NCI-H1105 treated with DMSO at 0.1 percent for 48 hours (cell line): ENCODE results near the gene MYLK2.
A peak's percentile ranks its signal among the peaks of the same experiment; 100 is the strongest.

Source experiments
- DNase-seq: peaks from one replicate; lab custom pipeline; 2025; lab: John Stamatoyannopoulos, UW

Gene MYLK2

DNA sequence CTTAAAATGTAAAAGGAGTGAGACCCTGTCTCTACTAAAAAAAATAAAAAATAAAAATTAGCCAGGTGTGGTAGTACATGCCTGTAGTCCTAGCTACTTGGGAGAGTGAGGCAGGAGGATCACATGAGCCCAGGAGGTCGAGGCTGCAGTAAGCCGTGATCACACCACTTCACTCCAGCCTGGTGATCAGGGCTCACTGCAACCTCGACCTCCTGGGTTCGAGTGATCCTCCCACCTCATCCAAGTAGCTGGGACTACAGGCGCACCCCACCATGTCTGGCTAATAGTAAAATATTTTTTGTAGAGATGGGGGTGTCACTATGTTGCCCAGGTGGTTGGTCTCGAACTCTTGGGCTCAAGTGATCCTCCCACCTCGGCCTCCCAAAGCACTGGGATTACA, 34.3 kb downstream of the MYLK2 start:
- no peak for DNase-seq

DNA sequence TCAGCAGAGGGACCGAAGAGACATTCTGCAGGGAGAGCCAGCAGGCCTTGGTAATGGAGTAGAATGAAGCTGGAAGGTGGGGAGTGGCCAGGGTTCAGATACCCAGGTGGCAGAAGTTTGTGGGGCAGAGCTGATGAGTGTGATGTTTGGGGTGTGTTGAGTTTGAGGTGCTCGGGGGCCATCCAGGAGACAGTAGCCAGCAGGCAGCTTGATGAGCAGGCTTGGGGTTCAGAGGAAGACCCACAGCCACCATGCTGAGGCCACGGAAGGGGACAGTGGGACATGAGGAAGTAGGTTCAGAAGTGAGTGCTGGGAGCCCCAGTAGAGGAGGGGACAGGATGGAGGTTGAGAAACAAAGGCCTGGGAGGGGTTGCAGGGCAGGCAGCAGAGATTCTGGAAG, 37.4 kb downstream of the MYLK2 start:
- no peak for DNase-seq

DNA sequence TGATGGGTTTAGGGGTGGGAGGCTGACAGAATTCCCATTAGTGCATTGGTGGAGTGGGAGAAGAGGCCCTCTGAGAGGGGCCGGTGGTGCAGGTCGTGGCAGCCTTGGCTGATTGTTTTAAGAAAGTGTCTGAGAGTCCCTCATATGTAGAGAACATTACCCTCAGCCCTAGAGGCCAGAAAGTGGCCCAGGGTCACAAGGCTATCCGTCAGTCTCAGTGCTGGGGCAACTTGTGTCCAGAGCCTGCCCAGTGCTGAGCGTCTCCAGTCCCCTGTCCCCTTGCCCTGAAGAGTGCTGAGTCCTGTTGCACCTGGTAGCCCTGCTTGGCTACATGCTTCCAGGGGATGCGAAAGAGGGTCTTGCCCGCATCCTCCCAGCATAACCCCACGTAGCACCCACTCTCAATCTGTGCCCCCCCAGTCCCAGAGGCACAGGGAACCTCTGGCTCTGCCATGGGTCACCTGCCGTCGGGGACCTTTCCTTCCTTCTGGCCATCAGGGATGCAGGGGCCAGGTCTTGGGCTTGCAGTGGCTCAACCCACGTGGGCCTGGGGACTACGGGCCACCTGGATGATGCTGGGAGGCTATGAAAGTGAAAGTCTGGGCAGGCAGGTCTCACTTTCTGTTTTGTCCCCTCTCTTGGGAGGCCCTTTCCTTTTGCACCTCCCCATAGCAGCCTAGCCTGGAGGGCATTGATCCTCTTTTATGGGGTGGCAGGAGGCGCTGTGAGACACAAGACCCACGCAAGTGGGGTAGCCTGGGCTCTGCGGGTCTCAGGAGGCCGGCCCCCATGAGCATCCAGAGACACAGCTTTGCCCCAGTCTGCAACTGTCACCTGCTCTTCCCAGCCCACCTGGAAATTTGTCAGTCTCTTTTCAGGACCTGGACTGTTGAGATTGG, 39.0 kb downstream of the MYLK2 start:
- no peak for DNase-seq

DNA sequence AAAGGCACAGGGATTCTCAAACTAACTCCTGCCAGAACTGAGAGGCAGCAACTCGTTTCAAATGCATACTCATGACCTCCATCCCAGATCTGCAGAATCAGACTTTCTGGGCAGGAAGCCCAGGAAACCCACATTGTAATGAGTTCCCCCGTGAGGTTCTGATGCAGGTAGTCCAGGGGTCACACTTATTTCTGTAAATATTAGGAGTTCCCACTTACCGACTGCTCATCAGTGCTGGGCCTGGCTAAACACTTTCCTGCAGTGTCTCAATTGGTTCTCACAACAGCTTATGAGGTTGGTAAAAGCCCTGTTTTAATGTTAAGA, 39.6 kb downstream of the MYLK2 start:
- DNase-seq = no peak

DNA sequence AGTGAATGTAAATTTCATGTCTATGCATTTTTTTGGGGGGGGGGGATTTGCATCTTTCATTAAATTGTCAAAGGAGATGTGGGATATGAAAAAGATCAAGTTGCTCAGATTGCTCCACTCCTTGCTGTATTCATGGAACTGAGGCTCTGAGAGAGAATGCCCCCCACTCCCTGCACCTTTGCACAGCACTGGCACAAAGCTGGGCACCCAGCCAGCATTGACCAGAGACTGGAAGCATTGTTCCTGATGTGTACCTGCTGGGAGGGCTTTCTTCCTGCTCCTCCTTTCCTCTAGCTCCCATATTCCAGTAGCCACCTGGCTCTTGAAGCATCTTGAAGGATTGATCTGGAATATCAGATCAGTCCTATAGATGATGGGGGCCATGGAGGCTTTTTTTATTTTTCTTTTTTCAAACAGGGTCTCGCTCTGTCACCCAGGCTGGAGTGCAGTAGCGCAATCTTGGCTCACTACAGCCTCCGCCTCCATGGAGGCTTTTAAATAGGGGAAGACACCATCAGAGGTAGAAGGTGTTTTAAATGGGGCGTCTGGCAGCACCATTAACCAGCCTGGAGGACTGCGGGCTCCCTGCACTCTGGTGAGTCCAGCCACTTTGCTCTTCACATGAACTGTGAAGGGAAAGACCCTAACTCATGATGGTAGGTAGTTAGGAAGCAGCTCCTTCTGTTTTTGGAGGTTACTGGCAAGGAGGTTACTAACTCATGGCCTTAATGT, 40.3 kb downstream of the MYLK2 start:
- no peak for DNase-seq

DNA sequence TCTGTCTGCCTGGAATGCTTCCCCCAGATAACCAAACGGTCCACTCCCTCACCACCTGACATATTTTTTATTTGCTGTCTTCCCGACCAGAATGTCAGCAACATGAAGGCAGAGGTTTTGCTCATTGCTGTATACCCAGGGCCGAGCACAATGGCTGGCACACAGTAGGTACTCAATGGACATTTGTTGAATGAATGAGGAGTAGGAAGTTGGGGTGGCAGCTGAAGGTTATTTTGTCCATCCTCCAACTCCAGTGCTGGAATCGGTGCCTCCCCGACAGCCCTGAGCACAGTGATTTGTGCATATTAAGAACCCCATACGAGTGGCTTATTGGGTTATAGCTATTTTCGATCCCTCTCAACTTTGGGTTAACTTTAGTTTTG, 40.8 kb downstream of the MYLK2 start:
- no peak for DNase-seq

DNA sequence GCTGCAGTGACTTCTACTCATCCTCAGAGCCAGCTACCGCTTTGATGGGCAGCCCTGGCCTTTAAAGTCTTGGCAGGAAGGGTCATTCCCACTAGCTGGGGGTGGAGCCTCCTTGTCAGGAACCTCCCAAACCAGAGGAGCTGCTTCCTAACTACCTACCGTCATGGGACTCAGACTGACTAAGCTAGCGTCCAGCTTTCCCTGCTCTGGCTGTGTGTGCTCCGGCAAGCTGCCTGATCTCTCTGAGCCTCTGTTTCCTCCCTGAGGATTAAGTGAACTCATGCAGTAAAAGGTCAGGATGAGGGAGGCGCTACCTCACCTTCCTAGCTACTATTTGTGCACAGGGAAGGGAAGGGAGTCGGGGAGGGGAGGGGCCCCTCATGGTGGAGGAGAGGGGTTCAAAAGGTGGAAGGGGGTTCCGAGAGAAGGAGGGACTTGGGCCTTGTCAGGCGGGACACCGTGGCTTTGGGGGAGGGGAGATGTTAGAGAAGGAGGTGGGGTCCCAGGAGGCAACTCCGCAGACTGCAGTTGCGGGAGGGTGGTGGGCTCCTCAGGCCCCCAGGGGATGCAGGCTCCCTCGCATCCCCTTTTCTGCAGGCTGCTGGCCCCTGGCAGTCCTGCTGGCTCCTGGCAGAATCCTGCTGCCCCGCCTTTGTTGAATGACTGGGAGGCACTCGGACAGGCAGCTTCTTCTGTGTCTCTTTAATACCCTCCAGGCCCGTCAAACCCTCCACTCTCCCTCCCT, 41.4 kb downstream of the MYLK2 start:
- no peak for DNase-seq

DNA sequence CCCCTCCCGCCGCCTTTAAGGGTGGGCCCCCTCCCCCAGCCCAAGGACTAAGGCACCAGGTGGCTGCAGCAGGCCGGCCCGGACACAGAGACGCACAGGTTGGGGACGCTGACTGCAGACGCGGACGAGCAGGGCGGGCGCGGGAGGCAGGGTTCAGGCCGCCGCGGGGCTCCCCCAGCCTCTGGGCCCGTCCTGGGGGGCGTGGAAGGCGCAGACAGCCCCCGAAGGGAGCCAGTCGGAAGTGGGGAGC, 41.9 kb downstream of the MYLK2 start:
- peak; percentile 42 for DNase-seq

DNA sequence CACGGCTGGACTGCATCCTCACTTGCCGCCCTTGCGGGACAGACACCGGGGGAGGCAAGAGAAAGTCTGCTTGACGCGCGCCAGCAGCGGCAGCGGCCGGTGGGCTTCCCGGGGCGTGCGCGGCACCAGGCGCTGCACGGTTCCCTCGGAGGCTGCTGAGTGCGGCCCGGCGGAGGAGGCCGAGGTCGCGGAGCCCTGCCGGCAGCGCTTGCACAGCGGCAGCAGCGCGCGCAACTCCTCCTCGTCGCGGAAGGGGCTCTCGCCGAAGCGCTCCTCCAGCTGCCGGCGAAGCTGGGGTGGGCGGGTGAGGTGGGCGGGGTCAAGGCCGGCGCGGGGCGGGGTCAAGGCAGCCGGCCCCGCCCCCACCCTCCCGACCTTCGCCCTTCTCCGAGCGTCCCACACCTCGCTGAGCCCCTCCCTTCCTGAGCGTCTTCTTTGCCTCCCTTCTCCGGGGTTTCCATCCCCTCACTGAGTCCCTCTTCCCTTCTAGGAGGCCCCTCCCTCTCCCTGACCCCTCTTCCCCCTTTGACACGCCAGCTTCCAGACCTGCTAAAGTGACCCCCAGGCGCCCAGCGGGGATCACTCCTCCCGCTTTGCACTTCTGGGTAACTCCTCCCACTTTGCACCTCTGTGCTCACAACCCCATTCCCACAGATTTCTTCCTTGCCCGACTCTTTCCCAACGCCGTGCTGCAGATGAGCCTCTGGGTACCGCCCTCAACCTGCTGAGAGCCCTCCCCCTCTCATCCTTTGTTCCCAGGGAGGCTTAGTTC, 42.4 kb downstream of the MYLK2 start:
- DNase-seq = peak; percentile 90

DNA sequence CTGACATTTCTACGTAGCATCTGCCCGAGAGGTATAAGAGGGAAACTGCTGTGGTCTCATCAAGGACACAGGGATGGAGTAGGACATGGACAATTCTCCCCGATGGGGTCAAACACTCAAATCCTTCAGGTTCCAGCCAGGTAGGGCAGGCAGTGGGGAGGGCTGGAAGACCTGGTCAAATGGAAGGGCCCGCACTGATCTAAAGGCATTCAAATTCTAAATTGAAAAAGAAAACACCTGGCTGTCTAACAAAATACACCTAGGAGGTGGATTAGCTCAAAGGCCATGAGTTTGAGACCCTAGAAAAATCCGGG, 43.0 kb downstream of the MYLK2 start:
- no peak for DNase-seq

DNA sequence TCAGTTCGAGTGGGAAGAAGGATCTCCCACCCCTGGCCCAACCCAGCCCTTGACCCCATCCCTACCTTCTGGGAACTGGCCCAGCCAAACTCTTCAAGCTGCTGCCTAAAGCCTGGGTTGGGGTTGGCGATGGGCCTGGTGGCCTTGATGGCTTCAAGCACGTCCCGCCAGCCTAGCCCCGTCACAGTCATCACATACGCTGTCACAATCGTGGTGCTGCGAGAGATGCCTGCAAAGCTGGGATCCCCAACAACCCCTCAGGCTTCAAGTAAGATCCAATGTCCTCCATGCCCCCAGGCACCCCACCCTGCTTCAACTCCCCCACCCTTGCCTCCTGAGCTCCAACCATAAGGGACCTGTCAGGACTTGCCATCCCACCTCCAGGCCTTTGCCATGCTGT, 43.4 kb downstream of the MYLK2 start:
- DNase-seq = no peak

DNA sequence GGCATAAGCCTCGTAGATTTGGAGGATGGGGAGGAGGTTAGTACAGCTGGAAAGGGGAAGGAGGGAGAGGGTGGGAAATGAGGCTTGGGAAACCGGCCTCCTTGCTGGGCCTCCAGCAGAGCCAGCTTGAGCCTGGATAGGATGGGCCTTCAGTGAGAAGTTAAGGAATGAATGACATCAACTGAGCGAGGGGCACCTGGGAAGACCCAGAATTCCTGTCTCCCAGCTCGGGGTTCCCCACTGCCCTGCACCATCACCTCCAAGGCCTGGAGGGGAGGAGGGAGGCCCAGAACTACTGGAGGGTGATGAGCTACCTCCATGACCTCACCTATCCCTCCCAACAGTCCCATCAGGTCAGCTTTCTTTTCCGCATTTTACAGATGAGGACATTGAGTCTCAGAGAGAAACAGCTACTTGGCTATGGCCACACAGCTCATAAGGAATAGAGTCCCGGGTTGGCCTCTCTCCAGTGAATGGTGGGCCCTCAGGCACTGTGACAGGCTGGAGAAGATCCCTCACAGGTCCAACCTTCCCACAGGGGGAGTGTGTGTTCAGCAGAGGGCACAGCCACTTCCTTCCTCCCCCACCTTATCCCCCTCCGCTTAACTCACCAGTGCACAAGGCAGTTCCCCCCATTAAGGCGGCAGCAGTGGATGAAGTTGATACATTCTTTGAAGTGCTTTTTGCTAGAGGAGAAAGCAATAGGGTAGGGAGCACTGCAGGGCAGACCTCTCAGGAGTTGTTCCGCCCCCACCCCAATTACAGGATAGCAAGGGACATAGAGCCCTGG, 44.3 kb downstream of the MYLK2 start:
- no peak for DNase-seq

DNA sequence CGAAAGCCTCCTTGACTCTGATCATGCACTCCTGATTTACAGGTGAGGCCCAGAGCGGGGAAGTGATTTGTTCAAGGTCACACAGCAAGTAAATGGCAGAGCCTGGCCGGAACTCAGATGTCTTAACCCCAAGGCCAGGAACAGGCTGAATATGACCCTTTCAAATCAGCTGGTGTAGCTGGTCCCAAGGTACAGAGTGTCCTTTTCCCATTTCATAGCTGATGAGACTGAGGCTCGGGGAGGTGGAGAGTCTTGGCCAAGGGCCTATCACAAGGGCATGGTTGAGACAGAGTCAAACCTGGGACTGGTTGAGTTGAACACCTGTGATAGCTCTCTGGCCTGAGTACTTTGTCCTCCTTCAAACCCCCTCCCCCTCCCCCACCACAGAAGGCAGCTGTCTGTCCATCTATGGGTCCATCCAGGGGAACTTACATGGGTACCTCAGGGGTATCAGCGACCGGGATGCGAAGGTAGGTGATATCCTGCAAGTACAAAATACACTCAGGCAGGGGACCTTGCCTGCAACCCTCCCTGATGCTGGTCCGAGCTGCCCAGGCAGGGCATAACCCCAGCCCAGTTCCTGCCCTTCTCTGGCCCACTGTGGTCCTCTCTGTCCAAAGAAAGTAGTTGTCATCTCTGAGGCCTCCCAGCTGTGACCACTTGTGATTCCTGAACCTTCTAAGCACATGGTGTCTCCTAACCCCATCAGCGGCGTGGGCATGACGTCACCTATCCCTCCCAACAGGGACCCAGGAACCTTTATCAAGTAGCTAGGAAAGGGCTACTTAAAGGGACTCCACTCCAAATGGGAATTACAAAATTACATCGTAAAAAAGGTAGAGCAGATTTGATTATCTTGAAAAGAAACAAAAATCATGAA, 45.6 kb downstream of the MYLK2 start:
- no peak for DNase-seq

DNA sequence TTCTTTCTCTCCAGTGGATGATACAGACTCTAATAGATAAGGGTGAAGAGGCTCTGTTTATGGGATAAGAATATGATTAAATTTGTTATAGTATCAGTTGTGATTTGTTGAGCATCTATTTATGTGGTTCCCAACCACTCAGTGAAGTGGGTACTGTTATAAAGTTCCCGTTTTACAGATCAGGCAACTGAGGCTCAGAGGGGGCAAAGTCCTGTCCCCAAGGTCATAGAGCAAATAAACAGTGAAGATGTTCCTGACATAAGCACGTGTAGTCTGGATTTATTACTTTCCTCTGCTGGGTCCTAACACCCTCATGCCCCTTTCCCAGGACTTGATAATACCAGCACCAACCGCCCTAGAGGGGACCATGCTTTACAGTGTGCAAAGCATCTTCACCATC, 47.1 kb downstream of the MYLK2 start:
- no peak for DNase-seq

DNA sequence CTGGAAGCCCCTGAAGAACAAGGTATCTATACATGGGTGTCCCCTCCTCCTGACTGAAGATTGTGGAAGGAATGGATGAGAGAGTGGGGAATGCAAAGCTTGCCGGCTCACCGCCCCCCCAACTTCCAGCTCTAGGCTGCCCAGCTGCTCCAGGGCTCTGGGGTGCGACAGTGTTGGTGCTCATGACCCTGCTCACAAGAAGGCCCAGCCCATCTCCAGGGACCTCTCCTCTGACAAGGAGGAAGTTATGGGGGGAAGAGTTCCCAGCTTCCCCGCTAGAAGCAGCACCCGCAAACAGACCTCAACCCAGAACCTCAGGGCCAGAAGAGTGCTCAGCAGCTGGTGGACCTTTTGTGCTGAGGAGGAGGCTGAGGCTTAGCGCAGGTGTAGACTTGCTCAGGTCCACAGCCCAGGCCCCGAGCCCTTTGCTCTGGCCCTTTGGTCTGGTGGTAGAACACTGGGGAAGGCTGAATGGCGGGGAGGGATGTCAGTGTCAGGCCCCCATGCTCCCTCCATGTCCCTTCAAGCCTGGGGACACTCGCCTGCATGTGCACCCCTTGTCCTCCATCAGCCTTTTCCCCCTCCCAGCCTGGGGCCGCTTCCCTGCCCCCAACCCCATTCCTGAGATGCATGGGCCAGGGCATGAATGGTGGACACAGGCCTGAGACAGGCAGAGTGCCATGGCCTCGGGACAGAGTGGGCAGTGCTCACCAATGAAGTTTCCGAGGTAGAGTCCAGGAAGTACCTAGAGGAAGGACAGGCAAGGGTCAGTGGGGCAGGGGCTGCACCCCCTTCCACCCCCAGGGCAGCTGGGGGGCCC, 49.9 kb downstream of the MYLK2 start:
- no peak for DNase-seq

DNA sequence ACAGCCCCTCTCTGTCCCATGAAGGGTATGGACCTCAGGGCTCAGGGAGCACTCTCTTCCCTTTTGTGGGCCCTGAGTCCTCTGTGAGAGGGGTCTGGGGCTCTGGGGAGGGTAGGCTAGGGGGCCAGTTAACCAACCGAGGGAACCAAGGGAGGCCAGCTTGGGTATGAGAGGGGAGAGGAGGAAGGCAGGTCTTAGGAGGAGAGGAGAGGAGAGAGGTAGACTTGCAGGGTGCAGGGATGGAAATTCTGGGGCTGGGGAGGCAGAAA, 50.5 kb downstream of the MYLK2 start:
- DNase-seq = no peak

DNA sequence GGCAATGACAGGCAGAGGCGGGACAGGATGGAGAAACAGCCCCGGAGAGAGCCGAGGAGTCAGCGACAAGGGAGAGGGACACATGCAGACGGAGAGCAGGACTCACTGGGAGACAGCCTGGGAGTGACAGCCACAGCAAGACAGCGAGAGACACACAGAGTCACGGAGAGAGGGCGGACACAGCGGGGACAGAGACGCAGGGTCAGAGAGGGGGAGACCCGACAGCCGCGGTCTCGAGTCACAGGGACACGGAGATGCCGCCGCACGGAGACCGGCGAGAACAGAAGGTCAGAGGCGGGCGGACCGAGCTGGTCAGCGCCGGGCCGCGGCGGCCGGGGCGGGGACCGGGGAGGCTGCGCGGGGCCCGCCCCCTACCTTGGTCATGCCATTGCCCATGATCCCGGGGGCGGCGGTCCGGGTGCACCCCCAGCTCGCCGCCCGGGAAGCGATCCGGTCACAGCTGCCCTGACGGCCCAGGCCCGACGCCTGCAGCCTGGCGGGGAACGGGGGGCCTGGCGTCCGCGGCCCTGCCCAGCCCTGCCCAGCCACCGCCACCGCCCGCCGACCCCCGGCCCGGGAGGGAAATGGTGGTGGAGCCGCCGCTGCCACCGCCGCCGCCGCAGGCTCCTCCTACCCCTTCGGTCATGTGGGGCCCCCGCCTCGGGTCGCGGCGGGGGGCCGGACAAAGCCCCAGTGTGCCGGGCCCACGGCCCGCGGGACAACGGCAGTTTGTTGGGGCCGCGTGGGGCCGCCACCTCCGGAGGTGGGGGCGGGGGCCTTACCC, 51.0 kb downstream of the MYLK2 start, which contains the start of the genes DUSP15 and TTLL9:
DUSP15 (minus strand) TSS at position 586 of the 784 bp plus-strand sequence; CDS start at position 396, 190 bp downstream.
TTLL9 (plus strand) TSS at position 693 of the 784 bp plus-strand sequence. CDS start 493 bp downstream, outside the sequence.
- peak; percentile 29 for DNase-seq

DNA sequence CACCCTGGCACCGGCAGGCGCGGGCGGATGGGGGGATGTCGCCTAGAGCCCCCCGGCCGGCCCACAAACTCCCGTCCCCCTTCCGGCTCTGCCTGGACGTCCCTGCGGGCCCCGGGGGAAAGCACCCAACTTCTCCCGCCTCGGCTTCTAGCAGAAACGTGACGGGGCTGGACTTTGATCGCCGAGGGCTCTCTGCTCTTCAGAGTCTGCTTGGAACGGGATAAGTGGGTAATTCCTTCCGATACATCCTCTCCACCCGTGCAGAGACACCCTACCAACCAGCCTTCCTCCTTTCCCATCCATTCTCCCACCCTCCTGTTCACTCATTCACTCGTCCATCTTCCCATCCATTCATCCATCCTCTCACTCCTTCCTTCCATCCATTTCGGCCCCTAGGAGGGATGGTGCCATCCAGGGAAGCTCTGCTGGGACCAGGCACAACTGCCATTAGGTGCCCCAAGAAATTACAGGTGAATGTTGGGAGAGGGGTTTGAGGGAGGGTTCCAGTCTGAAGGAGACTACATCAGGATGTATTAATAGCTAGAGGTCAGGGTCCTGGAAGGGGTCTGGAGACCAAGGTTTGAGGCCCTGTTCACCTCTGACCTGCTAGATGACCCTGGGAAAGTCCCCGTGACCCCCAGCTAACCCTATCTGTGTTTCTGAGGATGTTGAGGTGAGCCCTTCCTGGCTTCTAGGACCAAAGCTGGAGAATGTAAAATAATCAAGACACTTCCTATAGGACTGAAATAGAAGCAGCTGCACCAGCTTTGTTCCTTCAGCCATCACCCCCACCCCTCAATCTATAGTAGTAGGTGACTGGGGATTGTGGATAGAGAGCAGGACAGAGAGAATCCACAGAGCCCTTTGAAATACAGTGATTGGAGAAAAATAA, 51.8 kb downstream of the MYLK2 start:
- peak; percentile 11 for DNase-seq
